Mucosa of gallbladder (tissue), 1 donor: ENCODE data around the gene SELENOO. TPM values are rescaled to one million over a fixed set of nuclear protein-coding genes. Genes with fewer than 3 reads are reported as not detected.
A peak's percentile ranks its signal among the peaks of the same experiment; 100 is the strongest.

Experiments used
- DNase-seq: peaks from one replicate; pipeline ENCODE4 v3.0.0-alpha.2; 2020; ENCODE audit warnings: low spot score
- total RNA-seq: library from RNA; stranded (reverse); gene quantifications from one replicate; pipeline ENCODE4 v1.2.1, GENCODE V29; 2021
- donor health status: DM: no; HTN: no; CAD: no.

The SELENOO gene
- total RNA-seq, 1 donor from 2014 or later = 37.0 TPM

GRCh38 chr22:50184004-50184901 is 16.6 kb upstream of the SELENOO start:
- peak; percentile 70 for DNase-seq

GRCh38 chr22:50184902-50185374 is 15.9 kb upstream of the SELENOO start:
- no peak for DNase-seq

- DNase-seq = peak; percentile 92
Observed at GRCh38 chr22:50185375-50186087, 15.3 kb upstream of the SELENOO start, which contains the start of gene TRABD. Gene TRABD (plus strand): TSS chr22:50185913. CDS start chr22:50193061, 7,148 bp downstream.

GRCh38 chr22:50186181-50186714 is 14.6 kb upstream of the SELENOO start:
- DNase-seq = no peak

- DNase-seq = no peak
Observed at GRCh38 chr22:50186761-50187523, 13.9 kb upstream of the SELENOO start.

GRCh38 chr22:50188356-50188755 is 12.5 kb upstream of the SELENOO start:
- DNase-seq = no peak

- DNase-seq = no peak
Observed at GRCh38 chr22:50189184-50189848, 11.5 kb upstream of the SELENOO start.

GRCh38 chr22:50189849-50190181 is 11.0 kb upstream of the SELENOO start:
- no peak for DNase-seq

GRCh38 chr22:50190182-50190940 is 10.4 kb upstream of the SELENOO start:
- DNase-seq = peak; percentile 76

GRCh38 chr22:50190941-50191741 is 9.7 kb upstream of the SELENOO start:
- DNase-seq = peak; percentile 49

- no peak for DNase-seq
Observed at GRCh38 chr22:50192436-50193204, 8.2 kb upstream of the SELENOO start.

GRCh38 chr22:50193621-50194020 is 7.2 kb upstream of the SELENOO start:
- no peak for DNase-seq

GRCh38 chr22:50194037-50194805 is 6.6 kb upstream of the SELENOO start:
- DNase-seq = no peak

- no peak for DNase-seq
Observed at GRCh38 chr22:50196256-50196655, 4.6 kb upstream of the SELENOO start.

GRCh38 chr22:50197000-50197800 is 3.6 kb upstream of the SELENOO start:
- DNase-seq = no peak

GRCh38 chr22:50197856-50198623 is 2.8 kb upstream of the SELENOO start:
- DNase-seq = no peak
